ENCODE data around the gene CCL25.

- TF ChIP-seq CTCF (IDR thresholded peaks at IDR 0.05; ENCODE audit: low read depth, low read length, poor library complexity, severe bottlenecking) (no peak), EZH2phosphoT487 (IDR thresholded peaks at IDR 0.05; ENCODE audit: borderline replicate concordance, low read length) (no peak)
Measured at GRCh38 chr19:8109455-8109854, 56.9 kb downstream of the CCL25 start.
